ENCODE data around the gene PKNOX2. TPM values are rescaled to one million over a fixed set of nuclear protein-coding genes. Genes with fewer than 3 reads are reported as not detected.

Gene PKNOX2
- total RNA-seq, 1 donor from 2014 or later, result 34.9 TPM

GRCh38 chr11:125236072-125236825 is 71.7 kb downstream of the PKNOX2 start:
- Mint-ChIP-seq H3K4me1 (ENCODE audit: low read depth) (peaks cover 3% of the 10 kb centered on the region), H3K27me3 (ENCODE audit: low read depth) (no peaks in the 10 kb centered on the region), H3K27ac (ENCODE audit: unreplicated experiment) (no peak overlapping the region), H3K36me3 (ENCODE audit: low read depth) (peaks cover 22% of the 10 kb centered on the region), H3K9me3 (ENCODE audit: low read depth) (peaks cover 4% of the 10 kb centered on the region), H3K4me3 (ENCODE audit: unreplicated experiment) (no peak overlapping the region)
- no peak for DNase-seq (ENCODE audit: low spot score)
- TF ChIP-seq CTCF (IDR thresholded peaks at IDR 0.05), result no peak

- peaks cover 24% of the 10 kb centered on the region for H3K36me3 Mint-ChIP-seq (ENCODE audit: low read depth)
- H3K4me3 Mint-ChIP-seq (ENCODE audit: unreplicated experiment), result no peak overlapping the region
- peaks cover 27% of the 10 kb centered on the region for H3K4me1 Mint-ChIP-seq (ENCODE audit: low read depth)
- H3K27ac Mint-ChIP-seq (ENCODE audit: unreplicated experiment), result no peak overlapping the region
- H3K27me3 Mint-ChIP-seq (ENCODE audit: low read depth), result no peaks in the 10 kb centered on the region
- DNase-seq (ENCODE audit: low spot score), result no peak
- peaks cover 4% of the 10 kb centered on the region for H3K9me3 Mint-ChIP-seq (ENCODE audit: low read depth)
- no peak for TF ChIP-seq CTCF (IDR thresholded peaks at IDR 0.05)
These were observed 75.3 kb downstream of the PKNOX2 start for GRCh38 chr11:125239585-125240560.

GRCh38 chr11:125241104-125241503 is 76.6 kb downstream of the PKNOX2 start:
- peaks cover 39% of the 10 kb centered on the region for H3K4me1 Mint-ChIP-seq (ENCODE audit: low read depth)
- no peak overlapping the region for H3K4me3 Mint-ChIP-seq (ENCODE audit: unreplicated experiment)
- DNase-seq (ENCODE audit: low spot score), result no peak
- TF ChIP-seq CTCF (IDR thresholded peaks at IDR 0.05), result no peak
- H3K27me3 Mint-ChIP-seq (ENCODE audit: low read depth), result no peaks in the 10 kb centered on the region
- H3K27ac Mint-ChIP-seq (ENCODE audit: unreplicated experiment), result no peak overlapping the region
- peaks cover 19% of the 10 kb centered on the region for H3K36me3 Mint-ChIP-seq (ENCODE audit: low read depth)
- H3K9me3 Mint-ChIP-seq (ENCODE audit: low read depth), result peaks cover 4% of the 10 kb centered on the region

GRCh38 chr11:125242141-125242775 is 77.7 kb downstream of the PKNOX2 start:
- H3K4me1 Mint-ChIP-seq (ENCODE audit: low read depth), result peaks cover 50% of the 10 kb centered on the region
- no peak for DNase-seq (ENCODE audit: low spot score)
- no peak overlapping the region for H3K4me3 Mint-ChIP-seq (ENCODE audit: unreplicated experiment)
- no peak for TF ChIP-seq CTCF (IDR thresholded peaks at IDR 0.05)
- peak overlapping the region; percentile 74 for H3K27ac Mint-ChIP-seq (ENCODE audit: unreplicated experiment)
- H3K9me3 Mint-ChIP-seq (ENCODE audit: low read depth), result no peaks in the 10 kb centered on the region
- peaks cover 14% of the 10 kb centered on the region for H3K36me3 Mint-ChIP-seq (ENCODE audit: low read depth)
- H3K27me3 Mint-ChIP-seq (ENCODE audit: low read depth), result no peaks in the 10 kb centered on the region

GRCh38 chr11:125244166-125244565 is 79.6 kb downstream of the PKNOX2 start:
- Mint-ChIP-seq H3K4me1 (ENCODE audit: low read depth) (peaks cover 59% of the 10 kb centered on the region), H3K4me3 (ENCODE audit: unreplicated experiment) (no peak overlapping the region), H3K27me3 (ENCODE audit: low read depth) (no peaks in the 10 kb centered on the region), H3K36me3 (ENCODE audit: low read depth) (peaks cover 9% of the 10 kb centered on the region), H3K9me3 (ENCODE audit: low read depth) (no peaks in the 10 kb centered on the region), H3K27ac (ENCODE audit: unreplicated experiment) (no peak overlapping the region)
- DNase-seq (ENCODE audit: low spot score), result no peak
- no peak for TF ChIP-seq CTCF (IDR thresholded peaks at IDR 0.05)
